HG03159 (cell line): ENCODE measurements around the gene SNAPC5.
A peak's percentile ranks its signal among the peaks of the same experiment; 100 is the strongest.
"Not testable (repeated sequence)": the region's sequence is repeated elsewhere in the genome, so short reads cannot be mapped to it uniquely, and the experiment has no call there.

ENCODE experiments used
- ATAC-seq: cut with Tn5 transposase; IDR thresholded peaks from one replicate; pipeline ENCODE4 v1.9.1; 2021; ENCODE audit warnings: mild to moderate bottlenecking, moderate library complexity; ENCODE audit not compliant: unreplicated experiment

Gene SNAPC5

GRCh38 chr15:66497502-66498455 lies at the start of gene SNAPC5:
Gene SNAPC5 (minus strand): TSS chr15:66497762. CDS start chr15:66497731, 31 bp downstream.
- peak; percentile 77 for ATAC-seq

DNA sequence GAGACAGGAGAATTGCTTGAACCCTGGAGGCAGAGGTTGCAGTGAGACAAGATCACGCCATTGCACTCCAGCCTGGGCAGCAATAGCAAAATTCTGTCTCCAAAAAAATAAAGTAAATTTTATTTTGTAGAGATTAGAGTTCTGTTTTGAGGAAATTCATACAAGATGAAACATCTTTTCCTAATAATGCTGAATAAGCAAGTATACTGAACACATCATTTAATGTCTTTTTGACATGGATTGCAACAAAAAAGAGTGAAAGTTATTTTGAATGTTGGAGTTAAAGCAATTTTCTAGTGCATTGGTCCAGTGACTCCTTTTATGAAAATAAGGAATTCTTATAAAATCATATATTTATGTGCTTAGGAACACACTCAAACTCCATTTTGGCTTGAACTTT lies 47.7 kb upstream of the SNAPC5 start:
- no peak for ATAC-seq

- no peak for ATAC-seq
These were observed 45.3 kb upstream of the SNAPC5 start for GRCh38 chr15:66542896-66543295.

DNA sequence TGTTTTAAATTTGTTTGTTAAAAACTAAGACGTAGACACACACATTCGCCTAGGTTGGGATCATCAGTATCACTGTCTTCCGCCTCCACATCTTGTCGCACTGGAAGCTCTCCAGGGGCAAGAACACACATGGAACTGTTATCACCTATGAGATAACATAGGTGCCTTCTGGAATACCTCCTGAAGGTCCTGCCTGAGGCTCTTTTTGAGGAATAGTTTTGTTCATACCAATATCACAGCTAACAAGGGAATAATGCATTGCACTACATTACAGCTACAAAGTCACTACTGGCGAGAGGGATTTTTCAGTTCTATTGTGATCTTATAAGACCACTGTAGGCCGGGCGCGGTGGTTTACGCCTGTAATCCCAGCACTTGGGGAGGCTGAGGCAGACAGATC lies 37.5 kb upstream of the SNAPC5 start:
- ATAC-seq = no peak

DNA sequence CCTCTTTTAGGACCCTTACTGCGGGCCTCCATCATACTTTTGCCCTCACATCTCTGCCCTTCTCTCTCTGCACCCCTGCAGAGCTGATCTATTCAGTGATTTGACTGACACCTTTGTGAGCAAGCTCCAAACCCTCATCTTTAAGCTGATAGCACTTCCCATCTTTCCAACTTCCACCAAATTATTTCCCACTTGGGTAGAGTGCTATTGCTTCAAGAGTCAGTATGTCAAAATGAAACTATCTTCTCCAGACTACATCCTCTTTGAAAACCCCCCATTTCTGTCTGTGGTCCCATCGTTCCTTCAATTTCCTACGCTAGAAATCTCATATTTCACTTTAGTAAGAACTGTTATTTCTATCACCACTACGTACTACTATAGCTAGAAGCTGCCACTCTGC lies 27.3 kb upstream of the SNAPC5 start:
- ATAC-seq = no peak

- no peak for ATAC-seq
These were observed 26.4 kb upstream of the SNAPC5 start for GRCh38 chr15:66523926-66524325.

DNA sequence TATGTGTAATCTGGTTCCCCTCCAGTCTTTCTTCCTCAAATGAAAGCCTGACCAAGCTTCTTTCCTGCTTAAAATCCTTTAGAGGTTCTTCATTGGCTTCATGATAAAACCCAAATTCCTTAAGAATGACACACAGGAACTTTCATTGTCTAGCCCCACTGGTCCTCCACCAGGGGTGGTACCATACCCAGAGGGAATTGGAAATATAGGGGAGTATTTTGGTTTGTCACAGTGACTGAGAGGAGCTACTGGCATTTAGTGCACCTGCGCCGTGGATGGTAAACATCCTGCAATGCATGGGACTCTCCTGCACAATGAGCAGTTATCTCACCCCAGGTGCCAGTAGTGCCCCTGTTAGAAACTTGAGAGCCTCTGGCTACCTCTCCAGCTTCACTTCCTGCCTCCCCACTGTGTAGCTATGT lies 18.4 kb upstream of the SNAPC5 start:
- no peak for ATAC-seq

- ATAC-seq = no peak
These were observed 17.0 kb upstream of the SNAPC5 start for GRCh38 chr15:66514586-66514985.

- no peak for ATAC-seq
These were observed 10.8 kb upstream of the SNAPC5 start for GRCh38 chr15:66508293-66508883.

GRCh38 chr15:66505818-66506217 lies 8.3 kb upstream of the SNAPC5 start:
- no peak for ATAC-seq

DNA sequence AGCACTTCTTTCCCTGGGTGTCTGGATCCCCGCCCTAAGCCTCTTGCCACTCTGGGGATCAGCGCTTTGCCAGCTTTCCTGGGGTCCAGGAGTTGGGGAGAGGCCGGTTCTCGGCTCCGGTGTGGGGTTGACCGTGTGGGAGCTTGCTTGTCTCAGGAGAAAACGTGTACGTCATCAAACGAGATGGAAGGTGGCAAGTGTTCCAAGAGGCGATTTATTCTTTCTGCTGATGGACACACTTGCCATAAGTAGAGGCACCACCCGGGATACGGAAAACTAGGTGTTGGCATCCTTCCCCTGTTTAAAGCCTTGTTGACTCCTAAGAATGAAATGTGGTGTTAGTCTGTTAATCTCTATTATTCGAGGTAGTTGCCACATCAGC lies 7.9 kb upstream of the SNAPC5 start:
- no peak for ATAC-seq

- peak; percentile 72 for ATAC-seq
These were observed 7.2 kb upstream of the SNAPC5 start, which contains the start of the genes RPL4 and ZWILCH for GRCh38 chr15:66504563-66505429. Gene RPL4 (minus strand): TSS chr15:66504855. CDS start chr15:66504790, 65 bp downstream. Gene ZWILCH (plus strand): TSS chr15:66505326. CDS start chr15:66505339, 13 bp downstream.

- ATAC-seq = no peak
These were observed 6.4 kb upstream of the SNAPC5 start for GRCh38 chr15:66503780-66504562.

DNA sequence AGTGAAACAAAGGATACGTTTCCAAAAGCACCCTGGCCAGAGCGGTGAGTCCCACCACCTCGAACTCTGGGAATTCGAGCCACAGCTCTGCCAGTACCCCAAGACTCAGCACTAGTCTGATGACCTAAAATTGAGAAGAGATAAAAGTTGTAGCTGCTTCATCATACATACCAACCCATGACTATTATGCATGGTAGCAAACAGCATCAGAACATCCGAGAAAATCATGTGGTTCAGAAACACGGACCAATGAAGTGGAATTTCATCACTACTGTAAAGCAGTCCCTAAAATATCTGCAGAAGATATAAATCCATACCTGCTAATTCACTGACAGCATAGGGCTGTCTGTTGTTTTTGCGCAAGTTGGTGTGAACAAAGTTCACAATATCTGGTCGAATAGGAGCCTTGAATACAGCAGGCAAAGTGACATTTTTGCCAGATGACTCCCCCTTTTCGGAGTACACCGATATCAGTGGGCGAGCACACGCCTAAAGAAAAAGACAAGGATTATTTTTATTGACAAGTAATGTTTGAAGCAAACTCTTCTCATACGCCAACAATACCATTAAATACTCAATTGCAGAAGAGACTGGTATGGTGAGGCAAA lies 5.6 kb upstream of the SNAPC5 start:
- not testable (repeated sequence) for ATAC-seq

- ATAC-seq = no peak
These were observed 4.9 kb upstream of the SNAPC5 start for GRCh38 chr15:66502491-66502890.

DNA sequence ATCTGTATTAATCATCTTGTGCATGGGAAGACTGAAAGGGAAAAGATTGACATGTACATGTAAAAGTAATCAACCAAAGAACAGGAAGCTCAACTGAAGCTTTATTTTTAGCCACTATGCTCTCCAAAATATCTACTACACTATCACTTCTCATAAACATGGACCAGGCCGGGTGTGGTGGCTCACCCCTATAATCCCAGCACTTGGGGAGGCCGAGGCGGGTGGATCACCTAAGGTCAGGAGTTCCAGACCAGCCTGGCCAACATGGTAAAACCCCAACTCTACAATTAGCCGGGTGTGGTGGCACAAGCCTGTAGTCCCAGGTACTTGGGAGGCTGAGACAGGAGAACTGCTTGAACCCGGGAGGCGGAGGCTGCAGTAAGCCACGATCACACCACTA lies 2.8 kb upstream of the SNAPC5 start:
- ATAC-seq = not testable (repeated sequence)

DNA sequence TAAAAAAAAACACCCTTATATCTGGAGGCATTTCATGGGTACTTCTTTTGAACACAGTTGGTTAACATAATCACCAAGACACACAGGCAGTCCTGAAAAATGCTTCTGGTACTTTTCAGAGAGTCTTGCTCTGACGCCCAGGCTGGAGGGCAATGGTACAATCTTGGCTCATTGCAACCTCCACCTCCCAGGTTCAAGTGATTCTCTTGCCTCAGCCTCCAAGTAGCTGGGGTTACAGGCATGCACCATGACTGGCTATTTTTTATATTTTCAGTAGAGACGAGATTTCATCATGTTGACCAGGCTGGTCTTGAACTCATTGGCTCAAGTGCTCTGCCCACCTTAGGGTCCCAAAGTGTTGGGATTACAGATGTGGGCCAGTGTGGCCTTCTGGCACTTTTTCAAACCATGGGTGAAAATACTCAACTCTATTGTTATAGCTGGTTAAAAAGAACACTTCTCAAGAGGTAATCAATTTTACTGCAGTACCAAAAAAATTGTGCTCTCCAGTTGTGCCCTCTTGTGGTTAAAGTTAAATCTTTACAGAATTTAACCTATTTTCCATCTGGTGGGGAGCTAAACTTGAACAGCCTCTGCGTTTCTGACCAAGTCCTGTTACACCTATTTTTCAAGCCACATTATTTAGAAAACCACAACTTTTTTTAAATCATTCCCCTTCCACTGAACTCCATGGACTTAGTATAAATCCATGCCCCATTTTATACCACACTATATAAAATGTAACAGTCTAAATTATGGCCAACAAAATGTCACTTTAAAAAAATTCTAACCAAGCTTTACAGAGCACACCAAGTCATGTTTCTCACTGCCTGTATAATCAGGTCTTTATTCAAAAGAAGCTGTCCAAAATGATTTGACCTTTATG lies 1.2 kb upstream of the SNAPC5 start:
- ATAC-seq = no peak

DNA sequence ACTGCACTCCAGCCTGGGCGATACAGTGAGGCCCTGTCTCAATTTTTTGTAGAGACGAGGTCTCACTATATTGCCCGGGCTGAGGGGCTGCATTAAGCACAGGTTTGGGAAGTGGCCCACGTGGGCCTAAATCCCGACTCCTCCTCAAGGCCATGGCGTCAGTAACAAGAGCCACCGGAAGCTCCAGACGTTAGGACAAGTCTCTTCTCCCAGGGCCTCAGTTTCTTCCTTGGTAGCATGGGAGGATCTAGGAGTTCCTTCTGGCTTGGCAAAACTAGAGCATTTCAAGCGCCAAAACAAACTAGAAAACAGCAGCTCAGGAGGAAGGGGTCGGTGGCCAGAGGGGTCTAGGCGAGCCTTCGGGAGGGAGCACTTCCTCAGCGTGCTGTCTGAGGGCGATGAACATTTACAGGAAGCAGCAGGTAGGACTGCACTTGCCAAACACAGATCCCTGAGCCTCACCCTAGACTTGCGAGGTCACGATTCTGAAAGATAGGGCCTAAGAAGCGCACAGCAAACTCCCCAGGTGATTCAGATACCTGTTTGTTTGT lies 536 bp downstream of the SNAPC5 start:
- ATAC-seq = peak; percentile 15

GRCh38 chr15:66494262-66494661 lies 3.3 kb downstream of the SNAPC5 start:
- ATAC-seq = no peak
